ENCODE measurements around the gene SPINK14.

The SPINK14 gene

GRCh38 chr5:148201151-148201550 lies 32.8 kb downstream of the SPINK14 start:
- no peak for DNase-seq (ENCODE audit: low read depth)

GRCh38 chr5:148202531-148203203 lies 34.3 kb downstream of the SPINK14 start, which contains the start of gene SPINK6:
SPINK6 (plus strand) TSS chr5:148203042; CDS start chr5:148203097, 55 bp downstream.
- no peak for DNase-seq (ENCODE audit: low read depth)

- DNase-seq (ENCODE audit: low read depth): no peak
Observed at GRCh38 chr5:148205044-148205806, 36.9 kb downstream of the SPINK14 start.

GRCh38 chr5:148205865-148206264 lies 37.5 kb downstream of the SPINK14 start:
- no peak for DNase-seq (ENCODE audit: low read depth)

- DNase-seq (ENCODE audit: low read depth): no peak
Observed at GRCh38 chr5:148206620-148207019, 38.3 kb downstream of the SPINK14 start.

- DNase-seq (ENCODE audit: low read depth): no peak
Observed at GRCh38 chr5:148208226-148208625, 39.9 kb downstream of the SPINK14 start.

- DNase-seq (ENCODE audit: low read depth): no peak
Observed at GRCh38 chr5:148209151-148209770, 40.9 kb downstream of the SPINK14 start.

GRCh38 chr5:148214665-148215185 lies 46.4 kb downstream of the SPINK14 start:
- no peak for DNase-seq (ENCODE audit: low read depth)

- DNase-seq (ENCODE audit: low read depth): no peak
Observed at GRCh38 chr5:148221508-148221907, 53.2 kb downstream of the SPINK14 start.

- peak; percentile 19 for DNase-seq (ENCODE audit: low read depth)
Observed at GRCh38 chr5:148224117-148224742, 55.9 kb downstream of the SPINK14 start.

Data from GM04504 (cell line).